ENCODE data around the gene NDUFAF8. TPM values are rescaled to one million over a fixed set of nuclear protein-coding genes. Genes with fewer than 3 reads are reported as not detected.
A peak's percentile ranks its signal among the peaks of the same experiment; 100 is the strongest.

The NDUFAF8 gene
- total RNA-seq, 1 donor from 2014 or later: 21.8 TPM

DNA sequence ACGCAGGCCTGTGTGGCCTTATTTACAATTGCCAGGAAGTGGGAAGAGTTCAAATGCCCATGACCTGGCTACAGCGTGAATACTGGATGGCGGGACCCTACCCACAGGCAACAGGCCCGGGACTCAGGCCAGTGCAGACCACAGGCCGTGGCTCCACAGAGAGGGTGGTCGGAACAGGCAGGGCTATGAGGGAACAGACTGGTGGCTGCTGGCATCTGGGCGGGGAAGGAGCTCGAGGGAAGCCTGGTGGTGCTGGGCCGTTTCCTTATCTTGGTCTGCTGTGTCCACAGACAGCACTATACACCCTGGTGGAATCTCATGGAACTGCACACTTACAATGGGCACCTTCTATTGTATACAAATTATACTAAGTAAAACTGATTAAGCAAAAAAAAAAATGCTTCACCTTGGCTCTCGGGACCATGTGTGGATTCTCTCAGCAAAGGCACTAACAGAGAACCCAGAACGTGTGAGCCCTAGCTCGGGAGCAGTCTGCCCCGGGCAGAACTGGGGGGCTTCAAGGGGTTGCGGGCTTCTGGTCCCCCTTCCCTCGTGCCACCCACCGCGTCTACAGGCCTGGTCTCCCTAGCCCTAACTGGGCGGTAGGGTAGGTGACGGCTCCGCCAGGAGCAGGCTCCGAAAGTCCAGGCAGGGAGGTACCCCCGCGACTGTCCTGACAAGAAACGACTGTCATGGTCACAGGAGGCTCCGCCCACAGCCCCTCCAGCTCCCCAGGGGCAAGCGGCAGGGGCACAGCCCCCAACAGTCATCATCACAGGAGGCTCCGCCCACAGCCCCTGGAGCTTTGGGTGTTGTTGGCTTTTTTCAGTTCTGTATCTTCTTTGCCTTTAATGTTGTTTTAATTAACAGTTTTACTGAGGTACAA, 38.2 kb upstream of the NDUFAF8 start:
- peak; percentile 79 to 84 for DNase-seq (ENCODE audit: low read depth in 2 of 2)

DNA sequence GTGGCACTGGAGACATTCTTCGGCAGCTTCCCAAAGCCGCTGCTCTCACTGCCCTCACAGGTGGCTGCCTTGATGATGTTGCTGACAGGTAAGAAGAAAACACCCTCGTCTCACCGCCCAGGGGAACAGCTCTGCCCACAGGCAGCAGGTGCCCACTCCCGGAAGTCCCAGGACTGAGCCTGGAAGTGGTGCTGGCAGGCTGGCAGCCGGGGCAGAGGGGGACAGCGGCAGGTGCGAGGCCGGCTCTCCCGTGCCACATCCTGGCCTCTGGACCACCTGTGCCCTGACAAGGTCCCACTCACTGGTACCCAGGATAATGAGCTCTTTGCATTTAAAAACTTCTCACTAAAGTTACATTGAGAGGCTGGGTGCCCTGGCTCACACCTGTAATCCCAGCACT, 36.8 kb upstream of the NDUFAF8 start:
- no peak for DNase-seq (ENCODE audit: low read depth in 2 of 2)

DNA sequence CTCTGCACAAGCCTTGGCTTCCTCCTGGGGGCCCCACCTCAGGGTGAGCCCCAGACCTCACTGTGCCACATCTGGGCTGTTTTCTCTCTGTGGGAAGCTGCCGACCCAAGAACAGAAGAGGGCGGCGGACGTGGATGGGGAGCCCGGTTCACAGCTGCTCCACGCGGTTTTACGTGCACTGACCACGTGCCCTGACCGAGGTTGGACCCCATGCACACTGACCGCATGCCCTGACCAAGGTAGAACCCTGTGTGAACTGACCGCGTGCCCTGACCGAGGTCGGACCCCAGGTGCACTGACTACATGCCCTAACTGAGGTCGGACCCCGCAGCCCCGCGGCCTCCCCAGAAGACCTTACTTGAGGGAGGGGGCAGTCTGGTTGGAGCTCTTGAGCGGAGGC, 36.0 kb upstream of the NDUFAF8 start:
- DNase-seq (ENCODE audit: low read depth in 2 of 2): no peak

DNA sequence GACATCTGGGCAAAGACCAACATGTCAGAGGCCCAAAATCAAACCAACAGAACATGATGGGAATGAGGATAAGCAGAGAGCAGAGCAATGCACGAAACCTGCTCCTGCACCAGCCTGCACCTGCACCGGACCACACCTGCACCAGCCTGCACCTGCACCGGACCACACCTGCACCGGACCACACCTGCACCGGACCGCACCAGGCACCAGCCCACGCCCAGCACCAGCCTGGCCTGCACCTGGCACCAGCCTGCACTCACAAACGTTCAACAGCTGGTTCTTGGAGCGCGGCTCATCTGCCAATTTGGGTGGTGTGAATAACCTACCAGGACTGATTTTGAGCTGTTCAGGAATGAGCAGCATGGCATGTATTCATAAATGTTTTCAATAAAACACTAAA, 34.5 kb upstream of the NDUFAF8 start:
- no peak for DNase-seq (ENCODE audit: low read depth in 2 of 2)

DNA sequence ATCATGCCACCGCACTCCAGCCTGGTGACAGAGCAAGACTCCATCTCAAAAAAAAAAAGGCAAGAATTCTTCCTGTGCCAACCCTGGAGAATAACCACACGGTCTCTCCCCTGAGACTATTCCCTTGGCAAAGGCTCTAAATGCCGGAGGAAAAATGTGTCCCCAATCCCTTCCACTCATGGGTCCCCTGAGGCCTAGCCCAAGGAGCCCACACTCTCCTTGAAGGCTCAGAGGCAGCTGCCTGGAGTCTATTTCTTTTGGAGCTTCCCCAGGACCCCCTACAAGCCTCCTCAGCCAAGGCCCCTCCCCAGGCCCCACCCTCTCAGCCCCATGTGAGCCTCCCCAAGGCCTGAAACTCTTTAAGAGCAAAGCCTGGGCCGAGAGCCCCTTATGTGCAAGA, 33.0 kb upstream of the NDUFAF8 start:
- no peak for DNase-seq (ENCODE audit: low read depth in 2 of 2)

DNA sequence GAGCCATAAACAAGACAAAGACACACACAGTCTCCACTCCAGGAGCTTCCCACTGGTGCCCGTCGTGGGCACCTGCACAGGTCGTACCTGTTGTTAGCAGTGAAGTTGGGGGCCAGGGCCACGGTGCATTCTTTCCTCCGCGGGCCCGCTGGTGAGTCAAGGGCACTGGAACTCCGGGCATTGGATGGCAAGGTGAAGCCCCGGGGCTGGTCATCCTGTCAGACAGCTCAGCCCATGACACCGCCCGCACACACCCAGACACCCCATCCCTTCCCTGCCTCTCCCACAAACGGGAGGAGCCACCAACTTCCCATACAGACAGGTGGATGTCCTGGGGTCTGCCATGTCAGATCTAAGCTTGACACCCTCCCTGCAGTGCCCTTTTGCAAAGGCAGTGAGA, 32.5 kb upstream of the NDUFAF8 start:
- DNase-seq (ENCODE audit: low read depth in 2 of 2): no peak

DNA sequence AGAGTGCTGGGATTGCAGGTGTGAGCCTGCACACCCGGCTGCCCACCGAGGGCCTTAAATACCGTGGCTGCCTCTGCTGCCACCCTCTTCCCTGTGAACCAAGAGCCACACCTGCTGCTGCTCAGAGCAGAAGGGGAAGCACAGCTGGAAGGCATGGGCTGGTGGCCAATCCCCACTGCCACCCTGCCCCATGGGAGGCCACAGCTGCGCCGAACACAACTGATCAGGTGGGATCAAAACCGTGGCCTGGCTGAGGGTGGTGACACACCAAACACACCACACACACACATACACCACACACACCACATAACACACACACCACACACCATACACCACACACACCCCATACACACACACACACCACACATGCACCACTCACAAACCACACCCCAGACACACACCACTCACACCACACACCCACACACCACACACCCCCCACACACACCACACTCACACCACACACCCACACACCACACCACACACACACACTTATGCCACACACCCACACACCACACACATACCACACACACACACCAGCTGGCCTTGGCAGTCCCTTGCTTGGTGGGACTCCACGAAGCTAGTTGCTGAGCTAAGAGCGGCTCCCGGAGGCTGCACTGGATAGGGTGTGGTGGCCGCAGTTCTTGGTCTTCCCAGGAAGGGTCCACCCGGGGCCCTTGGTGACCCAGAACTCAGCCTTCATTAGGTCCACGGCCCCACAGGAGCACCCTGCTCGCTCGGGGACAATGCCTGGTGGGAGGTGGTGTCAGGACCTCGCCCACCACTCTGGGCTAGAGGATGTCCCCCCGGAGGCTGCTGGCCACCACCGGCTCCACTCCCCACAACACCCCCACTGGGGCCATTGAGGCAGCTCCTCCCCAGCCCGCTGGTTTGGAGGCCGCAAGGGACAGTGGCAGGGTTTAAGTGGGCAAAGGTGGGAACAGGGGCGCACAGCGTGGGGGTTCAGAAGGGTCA, 31.2 kb upstream of the NDUFAF8 start:
- DNase-seq (ENCODE audit: low read depth in 2 of 2): no peak

DNA sequence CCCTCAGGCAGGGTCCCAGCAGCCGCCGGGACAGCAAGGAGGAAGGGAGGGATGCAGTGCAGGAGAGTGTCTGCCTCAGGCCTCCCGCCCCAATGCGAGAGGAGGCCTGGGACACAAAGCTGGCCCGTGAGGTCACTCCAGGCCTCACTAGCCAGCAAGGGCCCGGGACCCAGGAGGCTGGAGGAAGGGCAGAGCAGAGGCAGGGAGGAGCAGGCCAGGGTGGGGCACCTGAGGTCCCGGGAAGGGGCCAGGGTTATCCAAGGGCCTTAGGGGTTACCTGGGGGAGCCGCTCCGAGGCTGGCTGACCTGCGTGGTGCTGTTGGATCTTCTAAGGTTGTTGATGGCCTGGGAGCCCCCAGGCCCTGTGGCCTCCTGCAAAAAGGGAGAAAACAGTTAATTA, 30.5 kb upstream of the NDUFAF8 start:
- DNase-seq (ENCODE audit: low read depth in 2 of 2): no peak

DNA sequence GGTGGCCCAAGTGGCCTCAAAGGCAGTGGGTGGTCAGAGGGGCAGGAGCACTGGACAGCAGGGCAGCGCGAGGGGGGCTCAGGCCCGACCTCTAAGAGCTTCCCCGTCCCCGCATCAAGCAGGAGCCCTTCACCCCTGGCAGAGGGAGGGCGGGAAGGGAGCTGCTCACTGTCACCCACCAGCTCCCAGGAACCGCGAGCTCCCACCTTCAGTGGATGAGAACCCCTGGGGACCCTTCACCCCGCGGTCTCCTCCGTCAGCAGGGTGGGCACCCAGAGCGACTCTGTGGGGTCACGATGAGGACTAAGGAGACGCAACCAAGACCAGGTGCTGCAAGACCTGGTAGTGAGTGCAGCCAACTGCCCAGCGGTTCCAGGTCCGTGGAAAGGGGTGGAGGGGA, 30.0 kb upstream of the NDUFAF8 start:
- no peak for DNase-seq (ENCODE audit: low read depth in 2 of 2)

DNA sequence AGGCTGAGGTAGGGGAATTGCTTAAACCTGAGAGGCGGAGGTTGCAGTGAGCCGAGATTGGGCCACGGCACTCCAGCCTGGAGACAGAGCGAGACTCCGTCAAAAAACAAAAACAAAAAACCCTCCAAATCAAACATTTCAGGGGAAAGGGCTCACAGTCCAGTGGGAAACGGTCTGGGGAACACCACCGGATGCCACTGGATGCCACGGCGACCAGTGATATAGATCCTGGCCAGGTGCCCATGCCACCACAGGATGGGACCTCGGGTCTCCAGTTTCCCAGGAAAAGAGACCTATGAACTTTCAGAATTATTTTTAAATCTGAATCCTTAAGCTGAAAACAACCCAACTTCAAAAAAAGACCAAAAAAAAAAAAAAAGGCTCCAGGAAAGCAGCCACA, 28.7 kb upstream of the NDUFAF8 start:
- peak in 1 of 2 donors; percentile 70 for DNase-seq (ENCODE audit: low read depth in 2 of 2)

DNA sequence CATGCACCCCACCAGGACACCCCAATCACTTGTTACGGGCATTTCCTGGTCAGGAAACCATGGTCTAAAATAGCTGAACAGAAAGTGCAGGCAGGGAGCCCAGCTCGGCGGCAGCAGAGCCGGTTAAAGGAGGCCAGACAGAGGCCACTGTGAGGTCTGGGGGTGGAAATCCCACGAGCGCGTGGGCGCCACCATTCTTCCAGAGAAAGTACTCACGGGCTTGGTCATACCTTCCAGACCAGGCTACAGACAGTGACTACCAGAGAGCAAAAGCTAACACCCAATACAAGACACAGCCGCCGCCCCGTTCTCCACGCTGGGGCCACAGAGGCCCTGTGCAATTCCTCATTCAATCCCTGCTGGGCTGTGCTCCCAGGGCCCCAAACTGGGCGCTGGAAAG, 28.2 kb upstream of the NDUFAF8 start:
- DNase-seq (ENCODE audit: low read depth in 2 of 2): peak; percentile 40 to 71

DNA sequence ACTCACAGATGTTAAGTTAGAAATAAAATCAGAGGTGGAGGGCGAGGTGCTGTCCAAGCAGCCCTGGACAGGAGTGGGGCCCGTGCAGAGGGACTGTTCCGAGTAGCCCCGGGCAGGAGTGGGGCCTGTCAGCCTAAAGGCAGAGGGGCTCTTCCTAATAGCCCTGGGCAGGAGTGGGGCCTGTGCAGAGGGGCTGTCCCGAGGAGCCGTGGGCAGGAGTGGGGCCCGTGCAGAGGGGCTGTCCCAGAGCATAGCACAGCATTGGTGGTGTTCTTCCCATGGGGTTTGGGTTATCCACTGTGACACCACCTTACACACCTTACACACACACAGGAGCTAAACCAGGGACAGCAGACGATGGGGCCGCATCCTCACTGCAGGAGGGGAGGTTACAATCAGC, 26.8 kb upstream of the NDUFAF8 start:
- no peak for DNase-seq (ENCODE audit: low read depth in 2 of 2)

DNA sequence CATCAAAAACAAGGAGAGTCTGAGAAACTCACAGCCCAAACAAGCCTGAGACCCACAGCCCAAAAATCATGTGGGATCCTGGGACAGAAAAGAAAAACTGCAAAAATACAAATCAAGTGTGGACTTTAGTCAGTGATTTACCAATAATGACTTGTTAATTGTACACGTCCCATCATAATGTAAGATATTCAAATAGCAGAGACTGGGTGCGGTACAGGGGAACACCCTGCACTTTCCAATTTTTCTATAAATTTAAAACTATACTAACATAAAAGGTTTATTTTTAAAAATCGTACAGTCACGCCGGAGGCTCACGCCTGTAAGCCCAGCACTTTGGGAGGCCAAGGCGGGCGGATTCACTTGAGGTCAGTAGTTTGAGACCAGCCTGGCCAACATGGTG, 25.1 kb upstream of the NDUFAF8 start:
- DNase-seq (ENCODE audit: low read depth in 2 of 2): no peak

DNA sequence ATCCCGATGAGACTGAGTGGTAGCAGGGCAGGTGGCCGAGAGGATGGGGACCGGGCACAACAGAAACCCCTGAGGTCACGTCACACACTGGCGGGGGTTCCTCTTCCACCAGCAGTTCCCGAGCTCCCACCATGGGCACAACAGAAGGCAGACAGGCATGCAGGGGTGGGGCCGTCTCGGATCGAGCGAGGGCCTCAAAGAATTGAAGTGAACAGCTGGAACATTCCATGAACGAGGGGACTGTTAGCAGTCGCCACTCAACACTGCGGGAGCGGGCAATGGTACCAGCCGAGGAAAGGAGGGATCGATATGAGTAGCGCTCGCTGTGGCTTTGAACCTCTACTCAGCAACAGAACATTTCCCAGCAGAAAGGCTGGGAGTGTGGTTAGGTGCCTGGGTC, 21.6 kb upstream of the NDUFAF8 start:
- DNase-seq (ENCODE audit: low read depth in 2 of 2): no peak

DNA sequence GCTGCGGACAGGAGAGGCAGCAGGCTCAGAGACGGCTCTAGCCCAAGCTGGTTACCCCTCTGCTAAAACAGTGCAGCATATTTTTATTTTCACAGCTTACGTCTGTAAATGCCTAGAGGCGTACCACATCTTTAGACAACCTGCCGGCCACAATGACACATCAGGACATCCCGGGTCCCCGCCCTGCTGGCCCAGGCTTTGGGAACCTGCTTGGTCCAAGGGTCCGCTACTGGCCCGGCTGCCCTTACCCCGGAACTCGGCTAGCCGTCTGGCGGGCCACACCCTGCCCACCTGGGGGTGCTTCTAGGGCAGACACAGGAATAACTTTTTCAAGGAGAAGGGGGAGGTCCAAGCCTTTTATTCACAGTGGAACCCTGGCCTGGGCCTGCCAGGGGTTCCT, 20.7 kb upstream of the NDUFAF8 start:
- no peak for DNase-seq (ENCODE audit: low read depth in 2 of 2)

DNA sequence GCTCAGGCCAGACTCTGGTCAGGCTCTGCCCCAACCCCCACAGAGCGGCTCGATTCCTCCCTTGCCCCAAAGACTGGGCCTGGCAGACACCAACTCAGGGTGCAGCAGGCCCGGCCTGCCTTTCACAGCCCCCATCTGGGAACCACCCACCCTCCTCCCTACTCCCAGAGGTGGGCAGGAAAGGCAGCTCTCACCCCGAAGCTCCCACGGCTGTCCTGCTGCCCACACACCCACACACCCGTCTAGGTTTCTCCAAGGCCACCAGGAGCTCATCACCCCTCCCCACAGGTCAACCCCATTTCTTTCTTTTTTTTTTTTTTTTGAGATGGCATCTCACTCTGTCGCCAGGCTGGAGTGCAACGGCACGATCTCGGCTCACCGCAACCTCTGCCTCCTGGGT, 20.1 kb upstream of the NDUFAF8 start:
- no peak for DNase-seq (ENCODE audit: low read depth in 2 of 2)

DNA sequence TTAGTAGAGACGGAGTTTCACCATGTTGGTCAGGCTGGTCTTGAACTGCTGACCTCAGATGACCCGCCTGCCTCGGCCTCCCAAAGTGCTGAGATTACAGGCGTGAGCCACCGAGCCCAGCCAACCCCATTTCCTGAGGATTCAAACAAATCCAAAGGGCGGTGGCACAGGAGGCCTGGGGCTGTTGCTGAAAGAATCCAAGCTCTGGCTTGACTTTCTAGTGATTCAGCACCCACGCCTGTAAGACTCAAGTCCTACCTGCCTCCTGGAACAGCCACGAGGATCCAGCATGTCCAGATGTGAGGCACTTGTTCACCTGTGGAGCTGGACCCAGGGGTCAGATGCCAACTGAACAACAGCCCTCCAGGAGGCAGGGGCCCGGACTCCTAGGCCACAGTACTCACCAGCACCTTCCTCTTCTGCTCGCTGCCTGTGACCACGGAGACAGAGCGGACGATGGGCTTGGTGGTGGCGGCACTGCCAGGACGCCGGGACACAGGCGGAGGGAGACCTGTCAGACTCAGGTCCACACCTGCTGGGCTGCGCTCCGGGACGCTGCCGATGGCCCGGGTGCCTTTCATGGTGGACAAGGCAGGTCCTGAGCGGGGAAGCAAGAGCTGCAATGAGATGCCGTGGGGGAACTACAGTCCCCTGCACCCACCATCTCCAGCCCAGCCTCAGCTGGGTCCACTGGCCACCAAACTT, 19.5 kb upstream of the NDUFAF8 start:
- no peak for DNase-seq (ENCODE audit: low read depth in 2 of 2)

DNA sequence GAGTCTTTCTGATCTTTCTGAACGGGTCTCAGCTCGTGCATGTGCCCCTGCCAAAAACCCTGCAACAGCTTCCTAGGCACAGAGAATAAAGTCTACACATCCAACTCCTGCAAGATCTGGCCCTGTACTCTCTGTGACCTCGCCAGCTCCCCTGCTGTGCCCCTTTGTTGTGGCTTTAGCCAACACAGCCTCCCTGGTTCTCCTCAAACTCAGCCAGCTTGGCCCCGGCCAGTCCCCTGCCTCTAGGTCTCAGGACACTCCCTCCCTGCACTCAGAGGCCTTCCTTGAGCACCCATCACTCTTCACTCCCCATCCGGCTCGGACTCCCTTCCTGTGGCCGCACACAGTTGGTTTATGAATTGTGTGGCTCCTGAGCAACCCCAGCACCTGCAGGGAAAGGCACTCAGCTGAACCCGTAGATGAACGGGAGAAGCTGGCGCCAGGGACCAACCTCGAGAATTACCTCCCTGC, 17.7 kb upstream of the NDUFAF8 start:
- no peak for DNase-seq (ENCODE audit: low read depth in 2 of 2)

DNA sequence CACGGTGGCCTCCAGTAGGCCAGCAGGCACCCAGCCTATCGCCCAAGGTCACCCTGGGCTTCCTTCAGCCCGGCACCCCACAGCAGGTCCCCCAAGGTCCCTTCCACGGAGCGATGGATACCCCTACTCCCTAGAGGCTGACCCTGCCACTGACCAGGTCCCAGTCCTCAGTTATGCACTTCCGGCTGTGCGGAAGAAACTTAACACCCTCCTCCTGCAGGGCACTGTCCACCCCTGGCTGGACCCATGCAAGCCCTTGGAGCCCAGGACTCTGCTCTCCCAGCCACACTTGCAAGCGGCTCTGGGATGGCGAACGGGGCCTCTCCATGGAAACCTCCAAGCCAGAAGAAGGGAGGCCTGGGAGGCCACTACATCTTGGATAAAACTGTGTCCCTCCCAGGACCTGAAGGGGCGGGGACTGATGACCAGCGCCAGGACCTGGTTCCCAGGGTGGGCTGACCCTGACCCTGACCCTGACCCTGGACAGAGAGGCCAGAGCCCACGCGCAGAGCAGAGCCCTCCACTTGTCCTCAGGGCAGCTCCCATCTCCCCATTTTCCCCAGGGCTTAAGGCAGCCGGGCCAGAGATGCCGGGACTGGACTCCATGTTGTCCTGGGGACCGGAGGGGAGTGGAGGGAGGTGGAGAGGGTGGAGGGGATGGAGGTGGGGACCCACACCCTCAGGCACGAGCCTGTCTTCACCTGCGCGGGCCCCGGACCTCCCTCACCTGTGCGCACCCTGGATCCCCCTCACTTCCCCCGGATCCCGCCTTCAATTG, 17.1 kb upstream of the NDUFAF8 start:
- no peak for DNase-seq (ENCODE audit: low read depth in 2 of 2)

DNA sequence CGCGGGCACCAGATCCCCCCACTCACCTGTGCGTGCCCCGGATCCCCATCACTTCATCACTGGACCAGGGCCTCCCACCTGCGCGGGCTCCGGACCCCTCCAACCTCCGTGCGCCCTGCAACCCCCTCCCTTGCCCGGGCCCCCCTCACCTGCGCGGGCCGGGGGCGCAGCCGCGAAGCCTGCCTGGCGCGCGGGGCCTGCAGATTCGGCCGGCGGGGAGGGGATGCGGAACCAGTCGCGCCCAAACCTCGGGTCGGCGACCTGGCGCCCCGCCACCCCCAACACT, 16.6 kb upstream of the NDUFAF8 start:
- no peak for DNase-seq (ENCODE audit: low read depth in 2 of 2)
